ENCODE data around the gene RDH11. TPM values are rescaled to one million over a fixed set of nuclear protein-coding genes. Genes with fewer than 3 reads are reported as not detected.

The RDH11 gene
- total and polyA plus RNA-seq, 12 donors: 9.6 to 22.3 (median 15.6) TPM

DNA sequence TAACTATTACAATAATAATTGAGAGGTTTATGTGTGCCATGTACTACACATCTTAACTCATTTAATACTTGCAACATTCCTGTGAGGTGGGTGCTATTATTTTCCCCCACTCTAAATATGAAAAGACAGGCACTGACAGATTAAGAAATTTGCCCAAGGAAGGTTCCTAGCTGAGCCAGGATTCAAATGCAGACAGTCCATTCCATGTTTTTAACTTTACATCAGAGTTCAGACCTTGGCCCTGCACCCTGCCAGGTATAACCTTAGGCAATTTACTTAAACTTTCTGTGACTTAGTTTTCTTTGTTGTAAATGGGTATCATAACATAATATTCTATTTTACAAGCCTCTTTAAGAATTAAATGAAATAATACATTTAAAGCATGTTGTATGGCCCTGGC lies 32.7 kb upstream of the RDH11 start:
- DNase-seq: no peak
- Histone ChIP-seq H3K4me3 (no peak overlapping the region), H3K4me1 (no peaks in the 10 kb centered on the region), H3K27ac (no peak overlapping the region), H3K36me3 (no peaks in the 10 kb centered on the region), H3K27me3 (peaks cover 0 to 4% (median 0%) of the 10 kb centered on the region in 7 donors), H3K9me3 (no peaks in the 10 kb centered on the region)
- TF ChIP-seq, protein P1, sequence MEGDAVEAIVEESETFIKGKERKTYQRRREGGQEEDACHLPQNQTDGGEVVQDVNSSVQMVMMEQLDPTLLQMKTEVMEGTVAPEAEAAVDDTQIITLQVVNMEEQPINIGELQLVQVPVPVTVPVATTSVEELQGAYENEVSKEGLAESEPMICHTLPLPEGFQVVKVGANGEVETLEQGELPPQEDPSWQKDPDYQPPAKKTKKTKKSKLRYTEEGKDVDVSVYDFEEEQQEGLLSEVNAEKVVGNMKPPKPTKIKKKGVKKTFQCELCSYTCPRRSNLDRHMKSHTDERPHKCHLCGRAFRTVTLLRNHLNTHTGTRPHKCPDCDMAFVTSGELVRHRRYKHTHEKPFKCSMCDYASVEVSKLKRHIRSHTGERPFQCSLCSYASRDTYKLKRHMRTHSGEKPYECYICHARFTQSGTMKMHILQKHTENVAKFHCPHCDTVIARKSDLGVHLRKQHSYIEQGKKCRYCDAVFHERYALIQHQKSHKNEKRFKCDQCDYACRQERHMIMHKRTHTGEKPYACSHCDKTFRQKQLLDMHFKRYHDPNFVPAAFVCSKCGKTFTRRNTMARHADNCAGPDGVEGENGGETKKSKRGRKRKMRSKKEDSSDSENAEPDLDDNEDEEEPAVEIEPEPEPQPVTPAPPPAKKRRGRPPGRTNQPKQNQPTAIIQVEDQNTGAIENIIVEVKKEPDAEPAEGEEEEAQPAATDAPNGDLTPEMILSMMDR (IDR thresholded peaks at IDR 0.05): no peak
- ATAC-seq: no peak
- intact Hi-C loops (cut with DNase I): no loop called here

DNA sequence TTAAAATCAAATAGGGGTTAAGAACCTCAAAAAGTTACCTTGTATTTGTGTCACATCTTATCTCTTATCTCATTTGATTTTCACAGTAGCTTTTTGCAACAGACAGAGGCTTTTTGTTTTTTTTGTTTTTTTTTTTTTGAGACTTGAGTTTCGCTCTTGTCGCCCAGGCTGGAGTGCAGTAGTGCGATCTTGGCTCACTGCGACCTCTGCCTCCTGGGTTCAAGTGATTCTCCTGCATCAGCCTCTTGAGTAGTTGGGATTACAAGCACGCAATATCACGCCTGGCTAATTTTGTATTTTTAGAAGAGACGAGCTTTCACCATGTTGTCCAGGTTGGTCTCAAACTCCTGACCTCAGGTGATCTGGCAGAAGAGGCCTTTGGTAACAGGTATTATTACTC lies 31.8 kb upstream of the RDH11 start:
- DNase-seq (no peak), ATAC-seq (no peak)
- WGBS, 2 donors: 94 to 95% methylated on average over 7 of the region's 7 CpGs
- TF ChIP-seq, protein P1 (IDR thresholded peaks at IDR 0.05): no peak
- H3K27me3 ChIP-seq: peaks cover 0 to 12% (median 0%) of the 10 kb centered on the region in 7 donors
- H3K4me1 ChIP-seq: peaks cover 0 to 5% (median 4%) of the 10 kb centered on the region in 9 donors
- H3K4me3 ChIP-seq: no peak overlapping the region
- intact Hi-C loops (cut with DNase I): no loop called here
- H3K36me3 ChIP-seq: no peaks in the 10 kb centered on the region
- H3K9me3 ChIP-seq: no peaks in the 10 kb centered on the region
- H3K27ac ChIP-seq: no peak overlapping the region

DNA sequence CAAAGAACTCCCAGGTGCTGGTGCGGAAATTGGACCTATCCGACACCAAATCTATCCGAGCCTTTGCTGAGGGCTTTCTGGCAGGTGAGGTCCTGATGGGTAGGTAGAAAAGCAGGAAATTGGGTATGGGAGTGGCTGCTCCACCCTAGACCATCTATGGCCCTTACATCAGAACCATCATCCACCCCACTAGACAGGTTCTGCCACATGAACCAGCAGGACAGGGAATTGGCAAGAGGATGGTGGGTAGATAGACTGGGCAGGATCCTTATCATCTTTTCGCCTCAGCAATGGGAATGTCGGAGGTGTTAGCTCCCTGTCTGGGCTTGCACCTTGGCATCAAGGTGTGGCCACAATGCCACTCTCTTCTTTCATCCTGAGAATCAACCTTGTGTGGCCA lies 29.6 kb upstream of the RDH11 start:
- H3K4me3 ChIP-seq: no peak overlapping the region
- intact Hi-C loops (cut with DNase I): no loop called here
- H3K27ac ChIP-seq: no peak overlapping the region
- ATAC-seq: no peak
- TF ChIP-seq, protein P1 (IDR thresholded peaks at IDR 0.05): no peak
- 91 to 92% methylated on average over 5 of the region's 5 CpGs for WGBS, 2 donors
- peaks cover 0 to 16% (median 0%) of the 10 kb centered on the region in 7 donors for H3K27me3 ChIP-seq
- DNase-seq: no peak
- no peaks in the 10 kb centered on the region for H3K36me3 ChIP-seq
- peaks cover 0 to 12% (median 9%) of the 10 kb centered on the region in 9 donors for H3K4me1 ChIP-seq
- no peaks in the 10 kb centered on the region for H3K9me3 ChIP-seq

DNA sequence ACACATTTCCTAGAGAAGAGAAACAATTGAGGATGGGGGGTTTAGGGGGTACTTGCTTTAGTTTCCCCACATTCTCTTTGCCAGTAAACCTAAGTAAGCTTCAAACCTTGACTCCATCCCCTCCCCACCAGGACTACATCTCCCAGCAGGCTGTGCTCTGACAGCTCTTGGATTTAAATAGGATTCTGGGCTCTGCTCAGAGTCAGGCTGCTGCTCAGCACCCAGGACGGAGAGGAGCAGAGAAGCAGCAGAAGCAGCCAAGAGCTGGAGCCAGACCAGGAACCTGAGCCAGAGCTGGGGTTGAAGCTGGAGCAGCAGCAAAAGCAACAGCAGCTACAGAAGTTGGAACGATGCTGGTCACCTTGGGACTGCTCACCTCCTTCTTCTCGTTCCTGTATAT lies 26.7 kb upstream of the RDH11 start:
- DNase-seq: peak; percentile 72 to 77
- WGBS, 2 donors: 8 to 15% methylated on average over 3 of the region's 3 CpGs
- intact Hi-C loops (cut with DNase I): no loop called here
- peak; percentile 91 to 98 (median 94) for ATAC-seq
- H3K4me1 ChIP-seq: peaks cover 0 to 12% (median 9%) of the 10 kb centered on the region in 9 donors
- TF ChIP-seq, protein P1 (IDR thresholded peaks at IDR 0.05): no peak
- H3K36me3 ChIP-seq: no peaks in the 10 kb centered on the region
- H3K9me3 ChIP-seq: no peaks in the 10 kb centered on the region
- H3K4me3 ChIP-seq: no peak overlapping the region
- no peak overlapping the region for H3K27ac ChIP-seq
- peaks cover 0 to 16% (median 0%) of the 10 kb centered on the region in 7 donors for H3K27me3 ChIP-seq
